Ecto neural progenitor cell (in vitro differentiated cells): ENCODE measurements around the gene GSTM4.
"Not testable (repeated sequence)": the region's sequence is repeated elsewhere in the genome, so short reads cannot be mapped to it uniquely, and the experiment has no call there.

ENCODE experiments used
- DNase-seq: peaks from one replicate; pipeline ENCODE4 v3.0.0-alpha.2; 2018; ENCODE audit warnings: low spot score

Gene GSTM4

DNA sequence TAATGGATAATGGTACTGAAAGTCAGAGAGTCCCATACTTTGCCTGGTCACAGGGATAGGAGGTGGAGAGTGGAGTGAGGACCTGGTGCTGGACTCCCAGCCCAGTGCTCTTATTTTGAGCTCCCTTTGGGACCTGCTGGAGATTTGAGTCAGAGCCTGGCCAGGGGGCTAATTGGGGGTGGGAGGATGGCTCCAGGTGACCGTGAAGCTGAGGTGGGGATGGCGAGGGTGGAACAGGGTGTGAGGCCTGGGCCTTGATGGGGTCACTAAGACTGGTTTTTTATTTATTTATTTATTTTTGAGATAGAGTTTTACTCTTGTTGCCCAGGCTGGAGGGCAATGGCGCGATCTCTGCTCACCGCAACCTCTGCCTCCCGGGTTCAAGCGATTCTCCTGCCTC lies 18.5 kb upstream of the GSTM4 start:
- DNase-seq: no peak

DNA sequence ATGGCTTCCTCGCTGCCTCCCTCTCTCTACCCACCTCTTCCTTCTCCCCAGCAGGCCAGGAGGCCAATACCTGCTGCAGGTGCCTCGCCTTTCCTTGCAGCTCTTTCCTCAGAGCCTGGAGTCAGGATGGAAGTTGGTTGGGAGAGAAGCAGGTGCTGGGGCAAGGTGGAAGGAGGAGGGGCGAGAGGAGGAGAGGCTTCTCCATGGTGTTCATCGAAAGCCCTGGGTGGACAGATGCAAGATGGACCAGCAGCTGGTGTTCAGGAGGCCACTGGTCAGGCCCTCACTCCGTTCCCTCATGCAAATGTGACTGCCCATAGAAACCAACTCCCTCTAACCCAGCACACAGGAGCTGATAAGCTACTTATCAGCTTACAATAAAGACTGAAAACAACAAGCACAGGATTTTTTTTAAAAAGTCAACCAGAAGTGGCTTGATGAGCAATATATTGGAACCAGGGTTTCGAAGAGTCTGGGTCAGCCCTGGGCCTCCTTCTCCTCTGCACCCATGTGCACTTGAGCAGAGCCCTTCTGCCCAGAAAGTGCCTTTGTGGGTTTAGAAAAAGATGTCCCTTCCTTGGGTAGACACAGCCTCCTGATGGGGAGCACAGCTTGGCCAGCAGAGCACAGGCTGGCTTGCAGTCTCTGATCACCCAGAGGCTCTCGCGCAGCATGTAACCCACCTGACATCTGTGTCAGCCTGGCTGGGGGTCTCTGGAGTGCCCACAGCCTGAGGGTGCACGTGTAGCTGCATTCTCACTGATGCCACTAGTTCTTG lies 16.6 kb upstream of the GSTM4 start:
- peak; percentile 43 for DNase-seq

DNA sequence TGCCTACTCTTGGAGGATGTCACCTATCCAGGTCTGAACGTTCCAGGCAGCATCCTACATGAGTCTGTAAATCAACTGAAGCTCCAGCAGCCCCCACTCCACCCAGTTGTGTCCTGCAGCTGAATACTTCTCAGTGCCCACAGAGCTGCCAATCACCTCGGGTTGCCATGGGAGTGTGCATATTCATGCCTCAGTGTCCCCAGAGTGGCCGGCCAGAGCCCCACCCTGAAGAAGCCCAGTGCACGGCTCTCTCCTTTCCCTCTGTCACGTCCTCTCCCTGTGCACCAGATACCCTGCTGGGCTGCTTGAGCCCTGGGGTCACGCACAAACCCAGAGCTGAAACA lies 16.1 kb upstream of the GSTM4 start:
- peak; percentile 49 for DNase-seq

DNA sequence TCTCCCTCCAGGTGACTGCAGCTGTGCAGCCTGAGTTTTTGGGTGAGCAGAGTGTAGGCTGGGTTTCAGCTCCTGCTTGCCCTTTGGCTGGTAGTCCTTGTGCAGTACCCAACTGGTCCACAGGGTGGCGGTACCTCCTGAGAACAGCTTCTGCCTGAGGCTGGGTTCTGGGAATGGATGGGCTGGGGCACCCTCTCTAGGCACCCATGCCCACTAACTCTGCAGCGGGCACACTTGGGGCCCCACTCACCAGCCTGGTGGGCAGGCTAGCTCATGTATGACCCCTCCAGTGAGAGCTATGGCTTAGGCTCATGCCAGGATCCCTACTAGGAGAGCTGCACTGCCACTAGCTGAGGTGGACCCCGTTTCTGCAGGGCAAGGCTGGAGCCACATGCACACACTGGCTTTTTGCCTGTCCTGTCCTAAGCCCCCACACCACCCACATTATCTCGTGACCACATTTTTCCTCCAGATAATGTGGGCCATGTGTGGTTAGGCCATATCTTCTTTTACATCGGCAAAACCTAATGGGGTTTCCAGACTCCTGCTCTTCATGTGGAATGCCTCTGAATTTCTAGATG lies 15.5 kb upstream of the GSTM4 start:
- DNase-seq: peak; percentile 92

DNA sequence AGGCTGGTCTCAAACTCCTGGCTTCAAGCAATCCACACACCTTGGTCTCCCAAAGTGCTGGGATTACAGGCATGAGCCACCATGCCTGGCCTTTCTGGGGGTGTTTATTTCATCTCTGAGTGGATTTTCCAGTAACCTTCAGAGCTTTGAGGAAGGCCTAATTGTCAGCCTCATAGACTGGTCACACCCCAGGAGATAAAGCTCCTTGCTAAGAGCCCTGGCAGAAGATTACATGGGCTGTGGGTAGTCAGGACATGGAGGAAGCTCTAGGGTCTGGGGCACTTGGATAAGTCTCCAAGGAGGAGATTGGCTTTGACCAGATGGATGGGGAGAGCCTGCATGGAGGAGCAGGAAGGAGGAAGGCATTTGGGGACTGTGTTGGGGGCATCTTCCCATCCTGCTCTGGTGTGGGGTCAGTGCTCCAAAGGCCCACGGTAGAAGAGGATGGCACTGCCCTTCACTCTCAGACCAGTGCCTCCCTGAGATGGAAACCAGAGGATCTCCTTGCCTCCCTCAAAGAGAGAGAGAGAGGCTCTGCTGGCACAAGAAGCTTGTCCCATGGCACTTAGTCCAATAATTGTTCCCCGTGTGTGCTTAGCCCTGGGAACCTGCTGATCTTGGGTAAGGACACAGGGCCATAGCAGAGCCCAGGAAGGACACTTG lies 14.7 kb upstream of the GSTM4 start:
- peak; percentile 37 for DNase-seq

DNA sequence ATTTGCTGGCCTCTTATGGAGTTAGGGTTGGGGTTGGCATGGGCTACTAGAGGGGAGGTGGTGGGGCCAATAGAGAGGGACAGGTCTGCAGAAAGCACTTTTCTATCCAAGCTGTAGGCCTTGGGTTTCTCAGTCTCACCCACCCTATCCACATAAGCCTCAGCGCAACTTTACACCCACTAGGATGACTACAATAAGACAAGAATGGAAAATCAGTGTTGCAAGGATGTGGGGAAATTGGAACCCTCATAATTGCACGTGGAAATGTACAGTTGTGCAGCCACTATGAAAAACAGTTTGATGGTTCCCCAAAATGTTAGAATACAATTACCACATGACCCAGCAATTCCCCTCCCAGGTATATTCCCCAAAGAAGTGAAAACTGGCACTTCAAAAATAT lies 14.0 kb upstream of the GSTM4 start:
- DNase-seq: no peak

DNA sequence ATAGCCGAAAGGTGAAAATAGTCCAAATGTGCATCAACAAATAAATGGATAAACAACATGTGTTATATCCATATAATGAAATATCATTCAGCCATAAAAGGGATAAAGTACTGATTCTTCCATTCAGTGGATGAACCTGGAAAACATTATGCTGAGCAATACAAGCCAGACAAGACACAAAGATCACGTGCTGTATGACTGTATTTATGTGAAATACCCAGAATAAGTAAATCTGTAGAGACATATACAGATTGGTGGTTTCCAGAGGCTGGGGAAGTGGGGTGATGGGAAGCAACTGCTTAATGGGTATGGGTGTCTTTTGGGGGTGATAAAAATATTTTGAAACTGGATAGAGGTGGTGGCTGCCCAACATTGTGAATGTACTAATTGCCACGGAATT lies 13.3 kb upstream of the GSTM4 start:
- no peak for DNase-seq

DNA sequence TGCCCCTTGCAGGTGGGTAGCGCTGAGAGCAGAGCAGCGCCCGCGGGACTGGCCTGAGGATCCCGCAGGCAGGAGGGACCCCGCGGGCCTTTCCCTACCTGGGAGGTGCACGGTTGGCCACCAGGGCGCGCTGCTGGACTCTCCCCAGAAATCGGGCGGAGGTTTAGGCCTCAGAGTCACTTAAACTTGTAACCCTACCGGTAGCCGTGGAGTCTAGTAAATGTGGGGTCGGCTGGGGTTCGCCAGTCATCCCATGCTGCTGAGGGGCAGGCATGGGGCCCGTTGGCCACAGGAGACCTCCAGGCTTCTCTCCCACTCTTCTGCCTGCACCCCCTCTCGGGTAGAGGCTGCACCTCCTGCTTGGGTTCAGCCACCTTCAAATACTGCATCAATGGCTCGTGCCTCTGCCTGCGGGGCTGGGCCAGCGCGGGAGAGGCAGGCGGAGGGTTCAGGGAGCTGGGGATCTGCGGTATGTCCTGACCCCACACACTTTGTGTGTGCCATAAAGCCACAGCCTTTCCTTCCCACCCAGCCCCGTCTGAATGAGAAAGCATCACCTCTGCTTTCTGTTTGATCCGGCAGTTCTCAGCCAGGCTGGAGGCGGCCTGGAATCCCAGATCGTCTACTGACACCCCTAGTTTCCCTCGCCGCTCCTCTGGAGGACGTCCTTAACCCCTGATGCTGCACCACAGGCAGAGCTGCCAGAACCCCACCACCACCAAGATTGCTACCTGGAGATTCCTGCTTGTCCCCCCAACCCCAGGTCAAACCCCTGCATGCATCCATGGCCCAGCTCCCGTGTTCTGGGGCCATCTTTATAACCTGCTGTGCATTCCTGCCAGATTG lies 12.3 kb upstream of the GSTM4 start:
- DNase-seq: peak; percentile 92

DNA sequence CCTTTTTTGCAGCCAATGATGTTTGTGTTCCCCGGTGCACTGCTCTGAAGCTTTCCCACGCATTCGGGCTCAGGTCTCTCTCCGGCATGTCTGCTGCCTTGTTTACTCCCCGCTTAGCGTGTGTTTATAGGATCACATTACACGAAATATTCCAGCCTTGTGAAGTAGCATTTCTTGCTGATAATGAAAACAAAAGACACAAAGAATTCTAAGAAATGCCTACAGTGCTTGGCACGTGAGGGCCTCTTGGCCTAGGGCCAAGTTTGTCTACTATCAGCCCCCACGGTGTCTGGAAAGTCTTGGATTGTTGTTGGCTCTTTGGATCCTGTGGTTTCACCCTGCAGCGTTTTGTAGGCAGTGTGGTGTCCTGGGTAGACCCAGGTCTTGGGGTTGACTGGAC lies 11.2 kb upstream of the GSTM4 start:
- DNase-seq: peak; percentile 45

DNA sequence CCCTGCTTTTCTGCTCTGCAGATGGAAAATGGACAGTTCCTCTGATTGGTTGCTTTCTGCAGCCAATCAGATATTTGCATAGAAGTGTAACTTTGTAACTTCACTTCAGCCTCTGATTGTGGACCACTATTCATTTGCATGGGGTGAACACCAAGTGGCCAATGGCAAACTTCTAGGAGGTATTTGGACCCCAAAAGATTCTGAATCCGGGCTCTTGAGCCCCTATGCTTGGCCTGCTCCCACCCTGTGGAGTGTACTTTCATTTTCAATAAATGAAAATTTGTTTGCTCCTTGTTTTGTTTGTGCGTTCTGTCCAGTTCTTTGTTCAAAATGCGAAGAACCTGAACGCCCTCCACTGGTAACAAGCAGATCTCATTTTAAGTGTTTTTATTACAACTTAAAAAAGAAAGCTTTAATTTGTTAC lies 6.4 kb upstream of the GSTM4 start:
- DNase-seq: no peak

DNA sequence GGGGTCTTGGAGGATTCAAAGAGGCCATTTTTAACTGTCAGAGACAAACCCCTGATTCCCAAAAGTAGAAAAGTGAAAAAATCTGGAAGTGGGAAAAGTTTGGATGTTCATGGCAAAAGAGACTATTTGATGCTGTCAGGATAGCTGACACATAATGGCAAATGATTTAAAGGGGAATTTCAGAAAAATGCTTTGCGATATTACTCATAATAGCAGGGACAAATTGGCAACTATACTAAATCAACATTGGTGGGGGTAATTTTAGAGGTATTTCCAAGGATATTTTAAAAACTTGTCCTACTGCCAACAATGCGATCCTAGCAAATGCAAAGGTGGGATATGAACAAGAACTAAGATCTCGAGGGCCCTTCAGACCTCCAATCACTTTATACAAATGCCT lies 5.3 kb upstream of the GSTM4 start:
- no peak for DNase-seq

DNA sequence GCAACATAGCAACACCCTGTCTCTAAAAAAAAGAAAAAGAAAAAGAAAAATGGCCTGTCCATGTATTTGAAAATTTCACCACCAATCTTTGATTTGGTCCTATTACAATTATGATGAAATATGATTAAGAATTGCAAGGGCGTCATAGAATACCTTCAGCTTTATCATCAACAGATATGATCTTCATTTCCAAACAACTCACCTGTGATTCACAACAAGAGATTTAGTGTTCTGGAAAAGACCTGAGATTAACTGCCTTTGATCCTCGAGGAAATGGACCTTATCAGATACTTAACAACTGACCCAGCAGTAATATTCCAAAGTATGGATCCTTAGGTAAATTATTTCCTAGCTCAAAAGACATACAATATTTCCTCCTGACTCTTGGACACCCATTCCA lies 3.5 kb upstream of the GSTM4 start:
- no peak for DNase-seq

DNA sequence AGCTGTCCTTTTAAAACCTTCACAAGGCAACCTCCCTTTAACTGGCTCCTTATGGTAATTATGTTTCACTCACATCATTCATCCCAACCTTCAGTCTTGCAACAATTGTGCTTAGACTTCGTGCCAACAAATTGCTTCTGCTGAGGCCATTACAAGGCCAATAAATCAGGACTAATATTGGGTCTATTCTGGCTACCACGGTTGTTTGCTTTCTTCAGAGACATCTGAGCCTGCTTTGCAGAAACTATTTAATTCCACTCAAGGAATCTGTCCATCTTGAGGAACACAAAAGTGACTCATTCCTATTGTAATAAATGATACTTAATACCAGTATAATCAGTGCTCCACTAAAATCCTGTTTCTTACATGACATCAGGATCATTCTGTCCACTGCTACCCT lies 2.6 kb upstream of the GSTM4 start:
- DNase-seq: no peak

DNA sequence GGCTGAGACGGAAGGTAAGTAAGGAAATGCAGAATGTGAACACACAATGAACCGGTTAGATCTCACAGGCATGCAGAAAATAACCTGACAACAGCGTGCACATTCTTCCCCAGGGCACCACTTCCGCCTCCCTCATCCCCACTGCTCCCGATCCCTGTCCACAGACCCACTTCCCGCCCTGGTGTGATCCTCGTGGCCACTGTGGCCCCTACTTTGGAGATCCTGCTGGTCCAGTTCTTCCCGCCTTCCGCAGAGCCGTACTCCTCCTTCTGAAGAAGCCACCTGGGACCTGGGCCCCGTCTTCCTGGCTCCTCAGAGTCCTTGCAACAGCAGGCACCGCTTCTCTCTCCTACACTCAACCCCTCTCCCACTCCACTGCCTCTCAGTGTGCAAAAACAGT lies 1.4 kb upstream of the GSTM4 start:
- DNase-seq: no peak

DNA sequence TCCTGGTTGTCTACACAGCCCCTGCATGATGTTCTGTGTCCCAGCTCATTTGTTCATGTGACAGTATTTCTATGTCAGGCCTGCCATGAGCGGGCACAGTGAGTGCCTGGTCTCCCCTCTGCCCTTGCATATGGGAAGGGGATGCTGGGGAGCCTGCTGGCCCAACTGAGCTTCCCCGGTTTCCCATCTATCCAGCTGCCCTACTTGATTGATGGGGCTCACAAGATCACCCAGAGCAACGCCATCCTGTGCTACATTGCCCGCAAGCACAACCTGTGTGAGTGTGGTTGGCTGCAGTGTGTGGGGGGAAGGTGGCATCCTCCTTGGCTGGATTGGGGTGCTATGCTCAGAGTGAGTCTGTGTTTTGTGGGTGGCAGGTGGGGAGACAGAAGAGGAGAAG lies 1.5 kb downstream of the GSTM4 start:
- DNase-seq: no peak

DNA sequence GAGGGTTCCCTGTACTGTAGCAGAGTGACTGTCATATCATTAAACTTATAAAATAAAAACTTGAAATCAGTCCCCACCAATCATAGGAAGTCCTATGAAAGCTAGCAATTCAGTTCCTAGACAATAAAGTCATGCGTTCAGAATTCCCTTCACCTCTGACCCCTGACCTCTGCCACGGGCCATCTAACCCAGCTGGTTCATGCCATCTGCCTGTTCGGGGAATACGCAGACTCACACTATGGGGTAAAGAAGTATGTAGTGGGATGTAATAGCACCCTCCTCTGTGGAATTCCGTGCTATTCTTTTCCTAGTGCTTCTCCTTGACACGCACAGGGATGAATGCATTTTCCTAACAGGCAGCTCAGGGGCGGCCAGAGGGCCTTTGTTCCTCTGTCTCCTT lies 2.1 kb downstream of the GSTM4 start:
- DNase-seq: no peak

DNA sequence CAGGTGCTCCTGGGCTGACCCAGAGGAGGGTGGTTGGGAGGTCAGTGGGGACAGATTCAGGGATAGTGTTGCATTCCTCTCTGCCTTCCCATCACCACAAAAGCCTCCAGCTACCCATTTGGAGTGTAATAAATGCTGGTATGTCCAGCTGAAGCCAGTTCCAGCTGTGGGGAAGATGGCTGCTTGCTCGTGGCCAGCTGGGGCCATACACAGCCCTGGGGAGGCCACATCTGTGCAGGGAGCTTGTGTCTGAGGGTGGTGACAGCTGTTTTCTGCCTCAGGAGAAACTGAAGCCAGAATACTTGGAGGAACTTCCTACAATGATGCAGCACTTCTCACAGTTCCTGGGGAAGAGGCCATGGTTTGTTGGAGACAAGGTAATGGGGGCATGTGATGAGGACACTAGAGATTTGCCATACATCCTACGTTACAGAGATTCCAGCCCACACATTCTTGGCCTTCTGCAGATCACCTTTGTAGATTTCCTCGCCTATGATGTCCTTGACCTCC lies 2.7 kb downstream of the GSTM4 start:
- no peak for DNase-seq

DNA sequence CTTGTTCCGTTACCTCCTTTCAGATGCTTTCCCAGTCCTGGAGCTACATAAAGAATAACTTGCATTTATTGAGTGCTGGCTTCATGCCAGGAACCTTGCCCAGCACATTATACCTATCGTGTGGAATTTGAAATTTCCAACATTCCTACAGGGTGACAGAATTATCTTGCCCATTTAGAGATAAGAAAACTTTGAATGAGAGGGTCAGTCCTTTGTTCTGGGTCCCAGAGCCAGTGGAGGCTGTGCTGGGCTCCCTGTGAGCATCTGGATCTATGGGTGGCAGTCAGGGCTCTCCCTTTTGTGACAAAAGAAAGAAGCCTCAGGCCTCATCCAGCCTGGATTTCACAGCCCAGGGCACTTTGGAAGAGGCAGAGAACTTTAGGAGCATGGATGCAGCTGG lies 3.2 kb downstream of the GSTM4 start:
- DNase-seq: no peak

DNA sequence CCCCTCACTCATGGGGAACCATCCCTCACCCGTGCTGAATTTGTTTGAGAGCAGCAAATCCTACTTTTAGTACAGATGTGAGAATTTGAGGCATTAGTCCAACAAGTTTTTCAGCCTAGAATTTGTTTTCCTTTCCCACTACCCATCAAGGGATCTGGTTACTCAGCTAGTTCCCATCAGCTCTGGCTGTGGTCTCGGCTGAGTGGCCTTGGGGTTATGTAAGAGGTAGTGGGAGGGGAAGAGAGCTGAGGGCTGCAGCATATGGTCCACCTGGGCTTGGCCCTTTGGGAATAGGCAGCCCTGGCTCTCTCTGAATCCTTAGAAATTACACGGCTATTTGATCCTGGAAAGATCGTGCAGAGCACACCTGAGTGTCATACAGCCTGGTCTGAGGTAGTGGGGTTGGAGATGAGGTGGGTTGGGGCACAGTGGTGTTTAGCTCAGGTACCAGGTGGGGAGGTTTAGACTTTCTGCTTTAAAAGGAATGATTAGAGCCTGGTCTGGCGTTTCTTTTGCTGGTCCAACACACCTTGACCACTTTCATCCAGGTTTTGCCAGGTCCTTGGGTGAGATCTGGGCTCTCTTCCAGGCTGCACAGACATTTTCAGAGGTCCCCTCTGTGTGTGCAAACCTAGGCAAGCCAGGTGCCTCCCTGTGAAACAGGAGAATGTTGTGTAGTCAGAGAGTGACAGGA lies 4.2 kb downstream of the GSTM4 start:
- no peak for DNase-seq

DNA sequence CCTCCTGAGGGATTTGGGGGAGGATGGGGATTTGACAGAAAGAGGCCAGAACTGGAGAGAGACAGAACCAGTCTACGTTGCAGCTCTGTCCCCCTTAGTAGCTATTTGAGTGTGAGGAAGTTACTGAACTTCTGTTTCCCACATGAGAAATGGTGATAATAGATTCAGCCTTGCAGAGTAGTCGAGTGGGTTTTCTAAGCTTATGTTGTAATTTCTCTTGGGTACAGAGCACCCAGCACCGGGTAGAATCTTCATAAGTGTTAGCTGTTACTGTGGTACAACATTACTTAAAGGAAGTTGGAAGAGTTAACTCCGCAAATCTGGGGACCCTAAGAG lies 4.8 kb downstream of the GSTM4 start:
- DNase-seq: not testable (repeated sequence)

DNA sequence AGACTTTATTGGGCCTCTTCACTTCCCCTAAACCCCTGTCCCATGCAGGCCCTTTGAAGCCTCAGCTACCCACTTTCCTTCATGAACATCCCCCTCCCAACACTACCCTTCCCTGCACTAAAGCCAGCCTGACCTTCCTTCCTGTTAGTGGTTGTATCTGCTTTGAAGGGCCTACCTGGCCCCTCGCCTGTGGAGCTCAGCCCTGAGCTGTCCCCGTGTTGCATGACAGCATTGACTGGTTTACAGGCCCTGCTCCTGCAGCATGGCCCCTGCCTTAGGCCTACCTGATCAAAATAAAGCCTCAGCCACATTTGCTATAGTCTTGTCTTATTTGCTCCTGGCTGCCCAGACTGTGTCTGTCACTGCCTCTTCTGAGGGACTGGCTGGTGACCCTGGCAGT lies 5.5 kb downstream of the GSTM4 start:
- DNase-seq: no peak

DNA sequence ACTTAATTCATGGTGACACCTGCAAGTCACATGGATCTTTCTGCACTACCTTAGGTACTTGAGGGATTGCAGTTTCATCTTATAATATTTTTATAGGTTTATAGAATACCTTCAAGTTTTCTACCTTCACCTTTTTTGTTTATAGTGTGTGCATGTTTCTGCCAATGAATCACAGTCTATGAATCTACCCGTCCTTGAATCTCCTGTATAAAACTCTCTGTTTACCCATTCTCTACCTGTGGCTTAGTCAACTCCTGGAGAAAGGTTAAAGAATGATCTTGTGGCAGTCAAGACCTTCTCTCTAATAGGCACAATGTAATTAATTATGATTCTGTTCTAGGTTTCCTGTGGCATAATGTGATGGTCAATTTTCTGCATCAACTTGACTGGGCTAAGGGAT lies 8.8 kb downstream of the GSTM4 start:
- DNase-seq: no peak
